ENCODE results near the gene CNTNAP2.

GRCh38 chr7:147279514-147279913 lies 1162.9 kb downstream of the CNTNAP2 start:
- TF ChIP-seq CTCF (IDR thresholded peaks at IDR 0.05) (no peak), POLR2A (IDR thresholded peaks at IDR 0.05) (no peak)
